Ecto neural progenitor cell (in vitro differentiated cells): ENCODE results near the gene SLC19A1.
"Not testable (repeated sequence)": the region's sequence is repeated elsewhere in the genome, so short reads cannot be mapped to it uniquely, and the experiment has no call there.

Experiments
- DNase-seq: peaks from one replicate; pipeline ENCODE4 v3.0.0-alpha.2; 2018; ENCODE audit warnings: low spot score

Gene SLC19A1

GRCh38 chr21:45505416-45506021 lies 36.7 kb downstream of the SLC19A1 start:
- no peak for DNase-seq

- DNase-seq = no peak
Observed at GRCh38 chr21:45504516-45505415, 37.5 kb downstream of the SLC19A1 start.

DNA sequence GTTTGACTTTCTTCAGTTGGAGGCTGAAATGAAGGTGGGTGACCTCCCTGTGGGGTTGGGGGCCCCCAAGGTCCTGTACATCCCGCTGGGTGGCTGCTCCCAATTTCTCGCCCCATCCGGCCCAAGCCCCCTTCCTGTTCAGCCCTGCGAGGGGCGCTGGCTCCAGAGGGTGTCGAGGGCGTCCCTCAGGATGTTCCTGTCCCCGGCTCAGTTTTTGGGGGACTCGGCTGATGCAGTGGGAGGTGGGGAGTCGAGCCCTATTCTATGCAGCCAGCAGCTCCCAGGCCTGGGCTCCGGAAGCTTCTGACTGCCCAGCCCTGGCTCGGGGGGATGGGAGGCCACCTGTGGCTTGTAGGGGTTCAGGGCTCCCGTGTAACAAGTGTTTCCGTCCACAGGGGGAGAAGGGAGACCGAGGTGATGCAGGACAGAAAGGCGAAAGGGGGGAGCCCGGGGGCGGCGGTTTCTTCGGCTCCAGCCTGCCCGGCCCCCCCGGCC lies 38.2 kb downstream of the SLC19A1 start:
- no peak for DNase-seq

GRCh38 chr21:45503226-45503625 lies 39.0 kb downstream of the SLC19A1 start:
- DNase-seq = not testable (repeated sequence)

- no peak for DNase-seq
Observed at GRCh38 chr21:45502600-45502999, 39.6 kb downstream of the SLC19A1 start.

GRCh38 chr21:45502006-45502345 lies 40.3 kb downstream of the SLC19A1 start:
- no peak for DNase-seq

GRCh38 chr21:45501081-45502005 lies 40.9 kb downstream of the SLC19A1 start:
- DNase-seq = not testable (repeated sequence)

DNA sequence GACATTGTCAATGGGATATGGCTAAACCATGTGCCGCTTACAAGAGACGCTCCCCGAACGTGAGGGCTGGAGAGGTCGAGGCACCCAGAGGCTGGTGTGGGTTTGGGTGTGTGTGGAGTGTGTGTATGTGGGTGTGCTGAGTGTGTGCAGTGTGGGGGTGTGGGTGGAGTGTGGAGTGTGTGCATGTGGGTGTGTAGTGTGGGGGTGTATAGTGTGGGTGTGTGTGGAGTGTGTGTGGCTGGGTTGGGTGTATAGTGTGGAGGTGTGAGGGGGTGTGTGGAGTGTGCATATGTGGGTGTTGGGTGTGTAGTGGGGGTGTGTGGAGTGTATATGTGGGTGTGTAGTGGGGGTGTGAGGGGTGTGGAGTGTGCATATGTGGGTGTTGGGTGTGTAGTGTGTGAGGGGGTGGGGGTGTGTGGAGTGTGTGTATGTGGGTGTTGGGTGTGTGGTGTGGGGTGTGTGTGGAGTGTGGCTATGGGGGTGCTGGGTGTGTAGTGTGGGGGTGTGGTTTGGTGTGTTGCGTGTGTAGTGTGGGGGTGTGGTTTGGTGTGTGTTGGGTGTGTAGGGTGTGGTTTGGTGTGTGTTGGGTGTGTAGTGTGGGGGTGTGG lies 42.2 kb downstream of the SLC19A1 start:
- DNase-seq = no peak

DNA sequence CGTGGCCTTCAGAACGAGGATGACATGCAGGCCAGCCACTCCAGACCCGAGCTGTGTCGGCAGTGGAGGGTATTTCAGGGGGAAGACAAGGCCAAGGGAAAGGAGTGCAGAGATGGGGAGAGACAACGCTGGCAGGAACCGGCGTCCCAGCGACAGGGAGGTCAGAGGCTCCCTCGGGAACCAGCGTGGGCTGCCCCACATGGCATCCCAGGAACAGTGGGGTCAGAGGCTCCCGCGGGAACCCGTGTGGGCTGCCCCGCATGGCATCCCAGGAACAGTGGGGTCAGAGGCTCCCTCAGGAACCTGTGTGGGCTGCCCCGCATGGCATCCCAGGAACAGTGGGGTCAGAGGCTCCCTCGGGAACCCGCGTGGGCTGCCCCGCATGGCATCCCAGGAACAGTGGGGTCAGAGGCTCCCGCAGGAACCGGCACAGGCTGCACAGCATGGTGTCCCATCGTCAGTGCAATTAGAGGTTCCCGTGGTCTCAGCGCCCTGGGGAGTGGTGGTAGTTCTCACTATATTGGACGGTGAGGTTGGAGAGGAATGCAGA lies 43.0 kb downstream of the SLC19A1 start:
- no peak for DNase-seq

GRCh38 chr21:45498646-45499000 lies 43.6 kb downstream of the SLC19A1 start:
- no peak for DNase-seq

DNA sequence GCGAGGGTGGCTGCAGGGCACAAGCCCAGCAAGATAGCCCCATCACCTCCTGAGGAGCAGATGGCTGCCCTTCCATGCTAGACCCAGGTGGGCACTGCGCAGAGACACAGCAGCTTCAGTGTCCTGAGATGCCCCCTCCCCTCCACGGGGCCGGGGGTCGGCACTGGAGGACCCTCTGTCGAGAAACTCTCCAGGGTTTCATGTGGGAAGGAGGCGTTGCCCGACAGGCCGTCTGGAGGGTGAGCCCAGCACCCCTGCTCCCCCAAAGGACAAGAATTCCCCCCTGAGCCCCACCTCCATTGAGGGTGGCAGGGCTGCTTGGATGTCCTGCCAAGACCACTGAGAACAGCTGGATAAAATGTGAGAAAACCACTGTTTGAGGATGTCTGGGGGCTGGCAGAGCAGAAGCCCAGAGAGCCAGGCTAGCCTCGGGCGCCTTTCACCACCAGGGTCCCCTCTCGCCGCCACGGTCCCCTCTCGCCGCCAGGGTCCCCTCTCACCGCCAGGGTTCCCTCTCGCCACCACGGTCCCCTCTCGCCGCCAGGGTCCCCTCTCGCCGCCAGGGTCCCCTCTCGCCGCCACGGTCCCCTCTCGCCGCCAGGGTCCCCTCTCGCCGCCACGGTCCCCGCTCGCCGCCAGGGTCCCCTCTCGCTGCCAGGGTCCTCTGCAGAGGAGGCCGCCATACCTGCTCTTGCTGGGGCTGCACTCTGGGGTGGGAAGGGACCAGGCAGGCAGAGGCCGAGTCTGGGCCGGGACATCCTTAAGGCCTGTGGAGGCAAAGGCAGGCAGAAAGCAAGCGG lies 44.2 kb downstream of the SLC19A1 start:
- DNase-seq = no peak

GRCh38 chr21:45496968-45497845 lies 45.0 kb downstream of the SLC19A1 start:
- DNase-seq = no peak

DNA sequence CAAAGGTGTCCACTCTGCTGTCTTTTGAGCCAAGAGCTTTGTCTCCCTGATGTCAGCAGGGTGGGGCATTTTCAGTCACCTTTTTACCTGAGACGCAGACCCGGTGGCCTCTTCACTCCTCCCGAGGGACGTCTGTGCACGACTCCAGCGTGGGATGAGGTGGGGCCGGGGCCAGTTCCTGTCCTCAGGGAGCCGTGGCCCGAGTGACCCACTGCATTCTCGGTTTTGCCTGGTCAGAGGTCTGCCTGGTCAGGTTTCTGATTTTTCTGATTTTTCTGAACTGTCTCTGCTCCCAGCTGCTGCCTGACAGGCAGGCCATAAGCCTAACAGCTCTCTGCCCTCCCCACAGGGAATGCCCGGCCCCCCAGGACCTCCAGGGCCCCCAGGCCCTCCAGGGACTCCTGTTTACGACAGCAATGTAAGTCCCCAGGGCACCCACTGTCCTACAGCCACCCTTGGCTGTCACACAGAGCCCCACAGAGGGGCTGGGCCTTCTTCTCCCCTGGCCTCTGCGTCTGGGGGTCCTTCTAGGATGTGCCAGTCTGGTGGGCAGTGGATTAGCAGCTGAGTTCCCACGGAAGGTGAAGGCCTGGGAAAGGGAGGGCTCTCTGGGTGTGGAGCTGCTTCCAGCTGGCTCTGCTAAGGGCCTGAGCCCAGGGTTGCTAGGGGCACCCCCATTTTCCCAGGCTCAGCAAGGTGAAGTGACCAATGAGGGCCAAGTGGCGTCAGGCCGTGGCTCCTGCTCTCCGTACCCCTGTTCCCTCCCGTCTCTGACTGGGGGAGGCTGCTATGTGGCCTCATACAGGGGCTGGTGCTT lies 45.9 kb downstream of the SLC19A1 start:
- no peak for DNase-seq

DNA sequence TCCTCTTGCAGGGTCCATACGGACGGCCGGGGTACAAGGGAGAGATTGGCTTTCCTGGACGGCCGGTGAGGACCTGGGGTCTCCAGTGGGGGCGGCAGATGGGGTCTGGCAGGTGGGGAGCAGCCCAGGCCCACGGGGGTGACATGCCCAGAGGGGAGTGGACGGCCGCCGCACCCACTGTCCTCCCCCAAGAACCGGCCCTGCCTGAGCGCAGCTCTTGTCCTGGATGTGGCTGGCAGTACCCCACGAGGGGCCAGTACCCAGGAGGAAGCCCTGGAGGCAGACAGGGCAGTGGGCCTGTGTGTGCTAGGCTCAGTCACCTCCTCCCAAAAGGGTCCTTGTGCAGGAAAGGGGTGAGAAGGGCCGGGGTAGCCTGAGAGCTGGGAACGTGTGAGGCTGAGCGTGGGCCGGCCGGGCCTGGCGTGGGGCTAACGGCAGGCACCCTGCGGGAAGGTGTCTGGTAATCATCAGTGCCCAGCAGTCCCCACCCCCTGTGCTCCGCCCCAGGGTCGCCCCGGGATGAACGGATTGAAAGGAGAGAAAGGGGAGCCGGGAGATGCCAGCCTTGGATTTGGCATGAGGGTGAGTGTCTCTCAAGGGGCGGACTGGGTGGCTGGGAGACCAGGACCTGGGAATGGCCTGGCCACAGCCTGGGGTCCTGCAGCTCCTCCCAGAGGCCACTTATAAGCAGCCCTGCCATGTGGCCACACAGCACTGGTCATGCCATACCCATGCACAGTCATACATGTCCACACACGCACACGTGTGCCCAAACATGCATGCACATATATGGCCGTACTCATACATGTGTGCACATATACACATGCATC lies 47.2 kb downstream of the SLC19A1 start:
- DNase-seq = no peak

GRCh38 chr21:45494135-45494850 lies 47.9 kb downstream of the SLC19A1 start:
- DNase-seq = no peak

DNA sequence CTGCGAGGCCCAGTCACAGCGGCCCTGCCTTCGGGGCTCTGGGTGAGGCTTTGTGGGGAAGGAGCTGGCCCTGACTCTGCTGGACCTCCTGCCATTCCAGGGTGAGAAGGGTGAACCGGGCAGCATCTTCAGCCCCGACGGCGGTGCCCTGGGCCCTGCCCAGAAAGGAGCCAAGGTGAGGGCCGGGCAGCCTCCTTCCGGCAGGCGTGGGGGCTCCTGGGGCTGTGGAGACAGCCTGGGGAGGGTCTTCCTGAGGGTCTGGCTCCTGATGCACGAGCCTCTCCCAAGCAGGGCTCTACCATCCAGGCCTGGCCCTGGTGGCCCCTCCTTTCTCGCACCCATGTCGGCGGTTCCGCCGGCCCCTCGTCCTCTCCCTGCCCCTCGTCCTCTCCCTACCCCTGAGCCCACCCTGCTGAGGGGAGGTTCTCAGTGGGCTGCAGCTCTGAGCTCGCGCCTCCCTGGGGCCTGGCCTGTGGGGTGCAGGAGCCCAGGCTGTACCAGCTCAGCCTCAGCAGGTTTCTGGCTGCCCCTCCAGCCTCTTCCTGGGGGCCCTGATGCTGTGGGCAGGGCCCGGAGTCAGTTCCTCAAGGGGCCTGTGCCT lies 48.7 kb downstream of the SLC19A1 start:
- DNase-seq = no peak

DNA sequence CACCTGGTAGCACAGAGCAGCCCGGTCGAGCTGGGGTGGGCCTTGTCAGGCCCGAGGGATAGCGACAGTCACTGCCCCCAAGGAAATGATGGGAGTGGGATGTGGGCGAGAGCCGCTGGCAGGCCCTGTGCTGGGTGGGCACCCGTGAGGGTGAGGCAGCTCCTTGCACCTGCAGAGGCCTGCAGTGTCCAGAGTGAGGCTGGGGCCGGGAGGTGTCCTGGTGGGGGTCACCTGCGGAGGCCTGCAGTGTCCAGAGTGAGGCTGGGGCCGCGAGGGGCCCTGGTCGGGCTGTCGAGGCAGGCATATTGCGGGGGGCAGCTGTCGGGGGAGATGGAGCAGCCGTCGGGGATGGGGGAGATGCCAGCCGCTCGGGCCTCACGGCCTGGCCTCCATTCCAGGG lies 49.5 kb downstream of the SLC19A1 start:
- DNase-seq = no peak
